Spleen (tissue), 7 donors: ENCODE data around the gene FAF1.

Source experiments
- POLR2A ChIP-seq, 3 donors: fragments of 450-650 bp; IDR thresholded peaks; one replicate each; pipeline ENCODE4 v1.5.1; 2017; ENCODE audit warnings: antibody characterized with exemption in 3 of 3, mild to moderate bottlenecking in 1 of 3
- POLR2AphosphoS5 ChIP-seq, 3 donors: sonication (generic); formaldehyde crosslinking; IDR thresholded peaks; one replicate each; pipeline ENCODE4 v1.5.1; 2017; ENCODE audit warnings: antibody characterized with exemption in 3 of 3
- TF ChIP-seq, protein P1 (sequence below), 11 experiments: fragments of 200-600 bp in 7 of 11; fragments of 450-650 bp in 4 of 11; sonication (generic) in 4 of 11; IDR thresholded peaks in 8 of 11; conservative IDR thresholded peaks in 3 of 11; 1 replicate in 7 of 11; 2 replicates in 4 of 11; pipeline versions ENCODE4 v1.4.0 to v1.8.0; 2016 to 2021; ENCODE audit warnings: antibody characterized with exemption in 11 of 11, inconsistent platforms in 4 of 11, mild to moderate bottlenecking in 1 of 11
- donor health status: DM: no; HTN: no; CAD: no; lungs with moderate emphysema.
- donor health status: DM: no; HTN: no; CAD: no.
- donor health status: DM: no; HTN: no; CAD: no.

GRCh38 chr1:50719126-50719525 is 240.9 kb downstream of the FAF1 start:
- TF ChIP-seq, protein P1, sequence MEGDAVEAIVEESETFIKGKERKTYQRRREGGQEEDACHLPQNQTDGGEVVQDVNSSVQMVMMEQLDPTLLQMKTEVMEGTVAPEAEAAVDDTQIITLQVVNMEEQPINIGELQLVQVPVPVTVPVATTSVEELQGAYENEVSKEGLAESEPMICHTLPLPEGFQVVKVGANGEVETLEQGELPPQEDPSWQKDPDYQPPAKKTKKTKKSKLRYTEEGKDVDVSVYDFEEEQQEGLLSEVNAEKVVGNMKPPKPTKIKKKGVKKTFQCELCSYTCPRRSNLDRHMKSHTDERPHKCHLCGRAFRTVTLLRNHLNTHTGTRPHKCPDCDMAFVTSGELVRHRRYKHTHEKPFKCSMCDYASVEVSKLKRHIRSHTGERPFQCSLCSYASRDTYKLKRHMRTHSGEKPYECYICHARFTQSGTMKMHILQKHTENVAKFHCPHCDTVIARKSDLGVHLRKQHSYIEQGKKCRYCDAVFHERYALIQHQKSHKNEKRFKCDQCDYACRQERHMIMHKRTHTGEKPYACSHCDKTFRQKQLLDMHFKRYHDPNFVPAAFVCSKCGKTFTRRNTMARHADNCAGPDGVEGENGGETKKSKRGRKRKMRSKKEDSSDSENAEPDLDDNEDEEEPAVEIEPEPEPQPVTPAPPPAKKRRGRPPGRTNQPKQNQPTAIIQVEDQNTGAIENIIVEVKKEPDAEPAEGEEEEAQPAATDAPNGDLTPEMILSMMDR (IDR thresholded peaks at IDR 0.05 in 8 of 11, conservative IDR thresholded peaks at IDR 0.05 in 3 of 11), result no peak
- TF ChIP-seq POLR2AphosphoS5 (IDR thresholded peaks at IDR 0.05), result no peak
- no peak for TF ChIP-seq POLR2A (IDR thresholded peaks at IDR 0.05)
